A204.1 (cell line): ENCODE data around the gene HOXB9.

ENCODE experiments used
- FAIRE-seq: peaks from 2 replicates; lab custom pipeline; 2012; peaks lifted over from hg19 to GRCh38; lab: Jason Lieb, UNC

HOXB9 gene

GRCh38 chr17:48596000-48596734 lies 30.0 kb downstream of the HOXB9 start:
- FAIRE-seq = no peak

- no peak for FAIRE-seq
Observed at GRCh38 chr17:48595278-48595999, 30.7 kb downstream of the HOXB9 start.

- no peak for FAIRE-seq
Observed at GRCh38 chr17:48594538-48595277, 31.4 kb downstream of the HOXB9 start.

GRCh38 chr17:48593840-48594537 lies 32.2 kb downstream of the HOXB9 start:
- FAIRE-seq = no peak

GRCh38 chr17:48593126-48593829 lies 32.9 kb downstream of the HOXB9 start, which contains the start of gene HOXB5:
Gene HOXB5, minus strand, starts transcription at chr17:48593779. Its CDS starts 97 bp downstream, at chr17:48593682.
- FAIRE-seq = no peak

- FAIRE-seq = no peak
Observed at GRCh38 chr17:48592577-48592976, 33.6 kb downstream of the HOXB9 start.

GRCh38 chr17:48592057-48592514 lies 34.1 kb downstream of the HOXB9 start:
- FAIRE-seq = no peak

GRCh38 chr17:48591255-48592056 lies 34.7 kb downstream of the HOXB9 start:
- no peak for FAIRE-seq

GRCh38 chr17:48590607-48591161 lies 35.5 kb downstream of the HOXB9 start:
- no peak for FAIRE-seq

GRCh38 chr17:48589831-48590606 lies 36.1 kb downstream of the HOXB9 start, which contains the start of gene HOXB3:
Gene HOXB3, minus strand, starts transcription at chr17:48590241. Its CDS starts 37,767 bp downstream, at chr17:48552474.
- FAIRE-seq = no peak

- FAIRE-seq = no peak
Observed at GRCh38 chr17:48589060-48589830, 36.9 kb downstream of the HOXB9 start.

- no peak for FAIRE-seq
Observed at GRCh38 chr17:48588528-48588927, 37.6 kb downstream of the HOXB9 start.

GRCh38 chr17:48588074-48588415 lies 38.1 kb downstream of the HOXB9 start:
- FAIRE-seq = no peak

- FAIRE-seq = no peak
Observed at GRCh38 chr17:48587276-48588073, 38.7 kb downstream of the HOXB9 start.

- FAIRE-seq = no peak
Observed at GRCh38 chr17:48586355-48587258, 39.6 kb downstream of the HOXB9 start.

GRCh38 chr17:48584223-48584741 lies 41.9 kb downstream of the HOXB9 start:
- FAIRE-seq = no peak
